M059J (cell line): ENCODE results near the gene TCEA2. TPM values are rescaled to one million over a fixed set of nuclear protein-coding genes. Genes with fewer than 3 reads are reported as not detected.
A peak's percentile ranks its signal among the peaks of the same experiment; 100 is the strongest.

Source experiments
- DNase-seq: peaks from one replicate; pipeline ENCODE4 v3.0.0-alpha.2; 2012; ENCODE audit warnings: low read depth
- total RNA-seq: library from RNA; depleted of rRNA; stranded (reverse); fragments of >200 nt; shearing (Covaris generic); gene quantifications from 2 replicates; pipeline ENCODE4 v1.2.3, GENCODE V29; 2014; rRNA removed

TCEA2 gene
- 21.1 and 28.7 TPM in 2 replicates for total RNA-seq

- peak; percentile 97 for DNase-seq
Measured at GRCh38 chr20:64062596-64063388, at the start of gene TCEA2. Gene TCEA2, plus strand, starts transcription at chr20:64063198. Its CDS starts 115 bp downstream, at chr20:64063313.

- DNase-seq: no peak
Measured at GRCh38 chr20:64015635-64016034, 47.4 kb upstream of the TCEA2 start.

GRCh38 chr20:64021124-64021975, 41.6 kb upstream of the TCEA2 start:
- DNase-seq: no peak

GRCh38 chr20:64022671-64023360, 40.2 kb upstream of the TCEA2 start:
- no peak for DNase-seq

GRCh38 chr20:64023361-64024140, 39.4 kb upstream of the TCEA2 start:
- no peak for DNase-seq

GRCh38 chr20:64024141-64024990, 38.6 kb upstream of the TCEA2 start:
- no peak for DNase-seq

- DNase-seq: no peak
Measured at GRCh38 chr20:64025101-64025825, 37.7 kb upstream of the TCEA2 start.

- no peak for DNase-seq
Measured at GRCh38 chr20:64025826-64026412, 37.1 kb upstream of the TCEA2 start.

- DNase-seq: no peak
Measured at GRCh38 chr20:64027981-64028685, 34.9 kb upstream of the TCEA2 start.

GRCh38 chr20:64029293-64030117, 33.5 kb upstream of the TCEA2 start:
- no peak for DNase-seq

GRCh38 chr20:64030371-64031134, 32.4 kb upstream of the TCEA2 start:
- DNase-seq: no peak

GRCh38 chr20:64031822-64032314, 31.1 kb upstream of the TCEA2 start:
- DNase-seq: no peak

- no peak for DNase-seq
Measured at GRCh38 chr20:64032706-64033624, 30.0 kb upstream of the TCEA2 start.

GRCh38 chr20:64033981-64034493, 29.0 kb upstream of the TCEA2 start:
- DNase-seq: no peak
